Activated effector memory CD4-positive, alpha-beta T cell treated with anti-CD3 and anti-CD28 coated beads, Interleukin-2, amount 50 U/mL, for 16 hours (primary cell): ENCODE measurements around the gene AADACL4.
"Not testable (repeated sequence)": the region's sequence is repeated elsewhere in the genome, so short reads cannot be mapped to it uniquely, and the experiment has no call there.

Source experiments
- DNase-seq: peaks from one replicate; pipeline ENCODE4 v3.0.0-alpha.2; 2020

AADACL4 gene

GRCh38 chr1:12630946-12631530, 12.8 kb upstream of the AADACL4 start:
- DNase-seq, result no peak

GRCh38 chr1:12631571-12631970, 12.3 kb upstream of the AADACL4 start:
- no peak for DNase-seq

GRCh38 chr1:12634156-12634555, 9.7 kb upstream of the AADACL4 start:
- no peak for DNase-seq

GRCh38 chr1:12634696-12635202, 9.1 kb upstream of the AADACL4 start:
- no peak for DNase-seq

- no peak for DNase-seq
These were observed 7.6 kb upstream of the AADACL4 start for GRCh38 chr1:12636098-12636950.

- DNase-seq, result no peak
These were observed 6.2 kb upstream of the AADACL4 start for GRCh38 chr1:12637693-12638092.

- no peak for DNase-seq
These were observed 3.5 kb upstream of the AADACL4 start for GRCh38 chr1:12640237-12640957.

GRCh38 chr1:12640958-12641272, 3.0 kb upstream of the AADACL4 start:
- DNase-seq, result no peak

- DNase-seq, result no peak
These were observed 806 bp upstream of the AADACL4 start for GRCh38 chr1:12643079-12643478.

- DNase-seq, result no peak
These were observed 352 bp downstream of the AADACL4 start for GRCh38 chr1:12644237-12644636.

GRCh38 chr1:12644829-12645228, 944 bp downstream of the AADACL4 start:
- DNase-seq, result no peak

- not testable (repeated sequence) for DNase-seq
These were observed 1.5 kb downstream of the AADACL4 start for GRCh38 chr1:12645401-12645800.

- DNase-seq, result no peak
These were observed 4.9 kb downstream of the AADACL4 start for GRCh38 chr1:12648741-12649140.

- no peak for DNase-seq
These were observed 6.1 kb downstream of the AADACL4 start for GRCh38 chr1:12649971-12650421.

- no peak for DNase-seq
These were observed 10.2 kb downstream of the AADACL4 start for GRCh38 chr1:12654004-12654567.

- no peak for DNase-seq
These were observed 10.8 kb downstream of the AADACL4 start for GRCh38 chr1:12654657-12655056.

GRCh38 chr1:12656575-12656974, 12.7 kb downstream of the AADACL4 start:
- no peak for DNase-seq

- no peak for DNase-seq
These were observed 13.4 kb downstream of the AADACL4 start for GRCh38 chr1:12657060-12657884.

GRCh38 chr1:12657885-12658512, 14.1 kb downstream of the AADACL4 start:
- DNase-seq, result not testable (repeated sequence)

- DNase-seq, result peak; percentile 88
These were observed 14.9 kb downstream of the AADACL4 start for GRCh38 chr1:12658531-12659453.
